ENCODE results near the gene COL24A1.
"Not testable (repeated sequence)": the region's sequence is repeated elsewhere in the genome, so short reads cannot be mapped to it uniquely, and the experiment has no call there.

Gene COL24A1

DNA sequence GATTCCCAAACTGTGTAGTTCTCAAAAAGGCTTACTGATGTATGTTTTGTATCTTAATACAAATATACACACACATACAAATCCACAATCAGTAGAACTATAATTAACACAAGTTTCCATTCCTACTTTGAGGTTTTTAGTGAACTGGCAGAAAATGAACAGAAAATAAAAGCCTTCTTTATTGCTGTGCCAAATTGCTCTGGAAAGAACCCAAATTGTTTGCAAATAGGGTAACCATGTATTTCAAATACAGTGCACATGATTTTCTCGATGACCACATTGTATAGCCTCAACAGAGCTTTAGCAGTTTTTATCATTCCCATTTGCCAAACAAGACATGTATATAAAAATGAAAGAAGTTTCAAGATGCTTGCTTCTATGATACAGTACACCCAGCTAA is 173.3 kb downstream of the COL24A1 start:
- no peak for DNase-seq

DNA sequence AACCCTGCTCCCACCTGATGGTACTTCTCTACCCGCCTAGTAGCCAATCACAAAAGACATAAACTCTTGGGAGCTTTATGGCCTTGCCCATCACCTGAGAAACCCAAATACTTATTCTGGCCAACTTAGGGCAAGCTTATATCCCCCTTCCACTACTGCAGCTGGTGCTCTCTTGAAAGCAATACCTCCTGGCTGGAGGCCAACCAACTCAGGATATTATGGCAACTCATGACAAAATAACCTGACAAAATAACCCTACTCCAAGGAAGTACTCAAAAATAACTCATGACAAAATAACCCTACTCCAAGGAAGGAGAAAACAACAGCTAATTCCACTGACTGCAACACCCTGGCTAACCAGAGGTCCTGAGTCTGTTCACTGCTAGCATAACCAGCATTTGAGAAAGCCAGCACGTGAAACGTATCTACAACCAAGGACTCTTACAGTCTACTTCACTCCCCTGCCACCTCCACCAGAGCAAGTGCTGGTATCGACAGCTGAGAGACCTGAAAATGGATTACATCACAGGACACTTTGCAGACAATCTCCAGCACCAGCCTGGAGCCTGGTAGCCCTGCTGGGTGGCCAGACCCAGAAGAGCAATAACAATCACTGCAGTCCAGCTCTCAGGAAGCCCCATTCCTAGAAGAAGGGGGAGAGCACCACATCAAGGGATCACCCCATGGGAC is 179.9 kb downstream of the COL24A1 start:
- DNase-seq = peak in 2 of 3 experiments; percentile 9 to 25

DNA sequence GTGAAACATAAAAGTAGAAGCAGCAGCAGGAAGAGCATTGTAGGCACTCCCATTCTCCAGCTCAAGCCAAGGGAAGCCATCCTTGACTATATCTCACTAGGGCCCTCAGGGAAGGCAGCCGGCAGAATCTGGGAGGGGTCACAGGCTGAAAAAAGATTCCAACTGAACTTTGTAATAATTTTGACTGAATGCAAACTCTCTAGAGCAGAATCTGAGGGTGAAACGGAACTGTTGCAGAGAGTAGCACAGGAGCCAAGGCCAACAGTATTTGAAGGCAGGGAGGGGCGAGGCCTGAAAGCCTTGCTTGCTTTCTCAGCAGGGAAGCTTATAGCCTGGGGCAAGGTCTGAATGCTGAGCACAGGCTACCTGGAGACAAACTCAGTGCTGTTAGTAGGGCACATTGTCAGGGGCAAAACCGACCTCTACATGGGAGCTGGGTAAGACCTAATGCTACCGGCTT is 180.6 kb downstream of the COL24A1 start:
- peak; percentile 9 to 75 (median 45) for DNase-seq

DNA sequence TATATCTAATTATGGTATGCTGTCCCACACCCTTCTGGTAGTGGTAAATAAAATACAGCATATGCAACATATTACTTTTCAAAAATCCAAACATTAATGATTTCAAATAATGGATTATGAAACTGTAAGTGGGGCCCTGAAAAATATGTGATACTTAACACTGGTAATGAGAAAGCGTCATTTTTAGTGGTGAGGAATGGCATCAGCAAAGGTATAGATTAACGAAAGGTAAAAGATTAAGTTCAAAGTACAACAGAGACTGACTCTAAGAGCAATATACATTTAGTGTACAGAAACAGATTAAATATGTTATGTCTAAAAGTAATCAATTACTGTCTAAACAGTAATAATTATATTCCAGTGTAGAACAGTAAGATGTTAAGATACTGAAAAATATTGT is 194.1 kb downstream of the COL24A1 start:
- no peak for DNase-seq

- DNase-seq = no peak
These were observed 198.8 kb downstream of the COL24A1 start for GRCh38 chr1:85957760-85958159.

- DNase-seq = not testable (repeated sequence)
These were observed 201.4 kb downstream of the COL24A1 start for GRCh38 chr1:85955218-85955617.

DNA sequence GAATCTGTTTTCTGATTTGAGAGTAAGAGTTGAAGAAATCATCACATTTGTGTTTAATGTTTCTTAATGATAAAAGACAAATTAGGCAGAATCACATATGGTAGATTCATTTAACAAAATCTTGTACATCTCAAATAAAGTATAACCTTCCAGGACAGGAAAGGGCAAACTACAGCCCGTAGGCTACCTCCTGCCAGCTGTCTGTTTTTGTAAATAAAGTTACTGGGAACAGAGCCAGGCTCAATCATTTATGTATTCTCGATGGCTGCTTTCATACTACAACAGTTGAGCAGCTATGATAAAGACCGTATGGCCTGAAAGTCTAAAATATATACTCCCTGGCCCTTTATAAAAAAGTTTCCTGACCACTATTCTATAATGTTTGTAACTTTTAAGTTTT is 204.1 kb downstream of the COL24A1 start:
- peak in 2 of 3 experiments; percentile 26 to 79 for DNase-seq

GRCh38 chr1:85947186-85947585 is 209.4 kb downstream of the COL24A1 start:
- DNase-seq = no peak

DNA sequence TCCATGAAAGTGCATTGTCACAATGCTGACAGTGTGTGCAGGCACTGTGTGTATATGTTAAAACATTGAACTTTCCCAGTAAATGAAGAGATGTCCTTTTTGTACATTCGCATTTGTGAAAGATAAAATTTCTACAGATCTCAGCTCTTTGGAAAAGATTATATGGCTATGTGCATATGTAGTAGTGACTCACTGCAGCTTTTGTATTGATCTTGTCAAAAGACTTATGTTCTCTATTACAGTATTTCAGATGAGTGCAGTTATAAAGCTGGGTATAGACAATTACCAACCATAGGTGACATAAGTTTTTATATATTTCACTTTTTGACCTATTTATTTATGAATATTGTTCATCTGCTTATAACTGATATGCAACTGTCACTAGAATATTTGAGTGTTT is 212.6 kb downstream of the COL24A1 start:
- no peak for DNase-seq

DNA sequence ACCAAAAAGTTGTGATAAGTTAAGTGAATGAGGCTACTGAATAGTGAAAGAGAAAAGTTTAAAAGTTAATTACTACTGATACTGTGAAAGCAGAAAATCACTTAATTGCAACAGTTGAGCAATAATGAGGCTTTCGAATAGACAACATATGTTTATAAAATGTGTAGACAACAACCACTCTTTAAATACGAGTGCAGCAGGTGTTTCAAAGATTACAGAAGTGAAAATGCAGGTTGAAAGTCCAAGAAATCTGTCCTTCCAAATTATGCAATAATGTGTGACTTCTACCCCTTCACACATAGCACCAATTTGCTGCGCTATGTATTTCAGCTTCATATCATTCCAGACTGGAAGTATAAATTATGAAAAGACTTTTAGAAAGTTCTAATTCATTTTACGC is 213.0 kb downstream of the COL24A1 start:
- no peak for DNase-seq

GRCh38 chr1:85940656-85941306 is 215.8 kb downstream of the COL24A1 start:
- no peak for DNase-seq

DNA sequence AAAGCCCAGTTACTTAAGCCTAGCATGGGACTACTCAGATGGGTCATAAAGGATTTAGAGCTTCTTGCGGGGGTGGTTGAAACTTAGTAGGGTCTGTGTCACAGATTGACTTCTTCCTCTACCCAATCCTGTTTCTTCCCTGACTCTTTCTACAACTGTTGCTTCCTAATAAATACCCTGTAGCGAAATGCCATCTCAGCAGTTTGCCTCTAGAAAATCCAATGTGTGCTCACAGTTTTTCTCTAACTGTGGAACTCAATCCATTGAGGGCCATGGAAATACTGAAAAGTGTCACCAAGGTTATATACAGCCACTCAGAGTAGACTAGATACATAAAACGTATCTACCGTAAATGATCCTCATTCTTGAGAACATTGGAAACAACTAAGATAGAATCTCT is 217.7 kb downstream of the COL24A1 start:
- DNase-seq = no peak

GRCh38 chr1:85936470-85936869 is 220.1 kb downstream of the COL24A1 start:
- no peak for DNase-seq

DNA sequence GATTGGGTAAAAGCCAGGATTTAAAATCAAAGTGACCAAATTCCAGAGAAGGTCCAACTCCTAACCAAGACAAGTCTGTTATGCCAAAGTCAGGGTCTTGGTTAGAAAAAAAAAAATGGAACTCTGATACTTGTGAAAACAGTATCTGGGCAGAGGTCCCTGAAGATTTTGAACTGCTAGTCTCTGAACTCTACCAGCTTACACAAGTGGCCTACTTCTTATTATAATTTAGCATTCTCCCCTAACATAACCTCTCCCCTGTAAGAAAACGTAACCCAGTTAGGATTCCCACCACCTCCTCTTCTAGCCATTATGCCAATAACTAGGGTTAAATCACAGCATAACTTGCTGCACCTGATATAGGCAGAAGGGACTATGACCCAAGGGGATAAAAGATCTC is 220.5 kb downstream of the COL24A1 start:
- no peak for DNase-seq

DNA sequence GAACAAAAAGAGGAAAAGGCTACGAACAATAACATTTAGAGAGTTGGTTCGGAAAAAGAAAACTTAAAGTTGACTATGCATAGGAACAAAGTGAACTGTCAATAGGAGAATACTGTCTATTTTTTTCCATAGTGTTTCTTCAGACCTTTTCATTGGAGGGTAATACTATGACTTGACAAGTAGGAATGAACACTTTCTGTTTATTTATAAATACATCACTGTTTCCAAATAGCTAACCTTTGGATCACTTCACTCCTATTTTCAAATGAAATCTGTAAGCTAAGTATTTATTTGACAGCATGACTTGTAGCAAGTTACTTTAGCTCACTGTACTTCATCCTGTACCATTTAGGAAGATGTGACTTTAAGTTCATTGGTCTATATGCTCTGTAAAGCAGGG is 221.3 kb downstream of the COL24A1 start:
- DNase-seq = no peak

DNA sequence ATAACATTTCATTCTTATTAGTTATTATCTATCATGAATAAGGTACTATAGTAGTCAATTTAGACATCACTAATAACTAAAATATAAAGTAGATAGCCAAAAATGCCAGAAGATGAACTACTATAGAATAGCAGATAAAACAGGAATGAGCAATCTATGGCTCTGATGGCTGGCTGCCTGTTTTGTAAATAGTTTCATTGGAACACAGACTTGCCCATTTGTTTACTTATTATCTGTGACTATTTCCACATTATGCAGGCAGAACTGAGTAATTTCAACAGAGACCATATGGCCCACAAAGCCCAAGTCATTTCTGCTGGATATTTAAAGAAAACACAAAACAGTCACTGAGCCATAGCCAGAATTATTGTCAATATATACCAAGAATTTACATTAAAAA is 222.1 kb downstream of the COL24A1 start:
- no peak for DNase-seq

DNA sequence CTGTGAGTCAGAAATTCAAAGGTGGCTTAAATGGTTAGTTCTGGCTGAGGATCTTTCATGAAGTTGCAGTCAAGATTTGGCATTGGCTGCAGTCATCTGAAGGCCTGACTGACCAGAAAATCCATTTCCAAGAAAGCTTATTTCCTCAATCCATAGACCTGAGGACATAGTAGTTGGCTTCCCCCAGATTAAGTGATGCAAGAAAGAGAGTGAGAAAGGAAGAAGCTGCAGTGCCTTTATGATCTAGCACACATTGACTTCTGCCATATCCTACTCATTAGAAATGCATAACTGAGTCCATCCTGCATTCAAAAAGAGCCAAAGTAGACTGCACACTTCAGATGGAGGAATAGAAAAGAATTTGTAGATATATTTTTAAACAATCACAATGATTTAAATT is 222.6 kb downstream of the COL24A1 start:
- no peak for DNase-seq

GRCh38 chr1:85911742-85912141 is 244.8 kb downstream of the COL24A1 start:
- DNase-seq = peak in 1 of 3 experiments; percentile 12

DNA sequence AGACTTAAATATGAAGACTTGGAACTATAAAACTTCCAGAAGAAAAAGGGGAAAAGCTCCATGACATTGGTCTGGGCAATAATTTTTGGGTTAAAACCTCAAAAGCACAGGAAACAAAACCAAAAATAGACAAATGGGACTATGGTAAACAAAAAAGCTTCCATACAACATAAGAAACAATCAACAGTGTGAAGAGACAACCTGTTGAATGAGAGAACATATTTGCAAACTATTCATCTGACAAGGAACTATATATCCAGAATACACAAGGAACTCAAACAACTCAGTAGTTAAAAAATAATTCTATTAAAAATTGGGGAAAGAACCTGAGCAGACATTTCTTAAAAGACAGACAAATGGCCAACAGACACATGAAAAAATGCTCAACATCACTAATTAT is 255.7 kb downstream of the COL24A1 start:
- no peak for DNase-seq

- DNase-seq = no peak
These were observed 257.7 kb downstream of the COL24A1 start for GRCh38 chr1:85898861-85899260.

GRCh38 chr1:85894651-85895050 is 261.9 kb downstream of the COL24A1 start:
- peak; percentile 2 to 54 (median 3) for DNase-seq

GRCh38 chr1:85892366-85892765 is 264.2 kb downstream of the COL24A1 start:
- DNase-seq = no peak

- DNase-seq = no peak
These were observed 266.7 kb downstream of the COL24A1 start for GRCh38 chr1:85889870-85890269.

DNA sequence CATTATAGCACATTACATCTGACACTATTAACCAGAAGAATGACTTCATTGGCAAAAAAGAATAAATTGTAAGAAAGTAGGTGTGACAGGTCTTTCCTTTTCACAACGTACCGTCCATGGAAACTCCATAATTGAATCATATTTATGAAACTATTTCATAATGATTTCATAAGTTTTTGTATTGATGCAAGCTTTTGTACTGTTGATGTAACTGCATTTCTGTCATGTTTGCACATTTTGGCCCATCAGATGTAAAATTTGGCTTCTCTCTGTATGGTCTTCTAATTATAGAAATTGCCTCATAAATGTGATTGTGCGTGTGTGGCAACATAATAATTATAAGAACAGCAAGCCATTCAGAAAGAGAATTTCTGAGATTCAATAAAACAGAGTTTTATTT is 267.7 kb downstream of the COL24A1 start:
- DNase-seq = peak in 1 of 3 experiments; percentile 11
